ENCODE results near the gene NDUFS2.

GRCh38 chr1:161161652-161162051 is 40.5 kb upstream of the NDUFS2 start:
- TF ChIP-seq CTCF (IDR thresholded peaks at IDR 0.05) (no peak), POLR2A (IDR thresholded peaks at IDR 0.05) (no peak), POLR2AphosphoS5 (IDR thresholded peaks at IDR 0.05) (no peak)
